SH-SY5Y (cell line): ENCODE measurements around the gene ARPC1B.

Experiments
- GATA2 ChIP-seq: IDR thresholded peaks from 2 replicates; pipeline ENCODE4 v1.6.1; 2011; ENCODE audit warnings: mild to moderate bottlenecking, low read depth, low read length
- GATA3 ChIP-seq: IDR thresholded peaks from 2 replicates; pipeline ENCODE4 v1.6.1; 2011; ENCODE audit warnings: low read depth, mild to moderate bottlenecking, low read length, moderate library complexity

DNA sequence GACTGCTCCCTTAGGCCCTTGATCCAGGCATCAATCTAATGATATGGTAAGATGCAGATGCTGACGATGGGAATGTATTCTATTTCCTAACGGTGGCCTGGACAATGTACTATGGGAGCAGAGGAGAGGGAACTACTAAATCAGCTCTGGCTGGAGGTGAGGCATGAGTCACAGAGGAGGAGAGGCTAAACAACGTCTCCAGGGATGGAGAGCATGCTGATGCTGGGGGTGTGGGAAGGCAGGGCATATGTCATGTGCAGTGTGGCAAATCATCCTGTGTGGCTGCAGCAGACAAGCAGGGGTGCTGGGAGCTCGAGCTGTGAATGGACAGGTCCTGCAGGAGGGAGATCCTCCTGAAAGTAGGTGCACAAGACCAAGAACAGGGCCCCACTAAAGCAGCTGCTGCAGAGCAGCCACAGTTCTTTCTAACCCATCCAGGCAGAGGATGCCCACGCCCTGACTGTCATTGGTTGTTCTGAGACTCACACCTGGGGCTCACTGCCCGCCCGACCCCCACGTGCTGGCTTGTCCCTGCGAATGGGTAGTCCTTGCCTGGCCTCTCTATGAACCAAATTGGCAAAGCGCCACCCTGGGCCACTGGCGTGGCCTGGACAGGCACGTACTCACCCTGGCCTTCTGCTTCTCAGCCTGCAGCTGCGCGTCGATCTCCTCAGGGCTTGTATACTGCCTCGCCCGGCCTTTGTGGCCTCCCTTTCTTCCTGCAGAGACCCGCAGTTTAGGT lies 29.9 kb downstream of the ARPC1B start:
- TF ChIP-seq GATA2 (no peak), GATA3 (no peak)
